NB4 (cell line): Measurements from ENCODE around the gene ADORA1.

Source experiments
- DNase-seq: peaks from one replicate; pipeline ENCODE4 v3.0.0; 2010; ENCODE audit warnings: low read depth
- H3K4me3 ChIP-seq: one replicate; pipeline ENCODE4 v1.5.1; 2011; ENCODE audit warnings: mild to moderate bottlenecking, low read depth, low read length, moderate library complexity
- MYC ChIP-seq: IDR thresholded peaks from 2 replicates; pipeline ENCODE4 v1.6.1; 2011; ENCODE audit warnings: low read depth, low read length
- POLR2A ChIP-seq: IDR thresholded peaks from 2 replicates; pipeline ENCODE4 v1.6.1; 2011; ENCODE audit warnings: mild to moderate bottlenecking; ENCODE audit not compliant: insufficient read length; ENCODE audit errors: extremely low read depth
- TF ChIP-seq, protein P1 (sequence below): IDR thresholded peaks from one replicate; pipeline ENCODE4 v1.5.1; 2012; ENCODE audit warnings: low read depth, low read length
- TF ChIP-seq, protein P2 (sequence below): IDR thresholded peaks from 2 replicates; pipeline ENCODE4 v1.6.1; 2011; ENCODE audit warnings: low read depth, low read length

Gene ADORA1

GRCh38 chr1:203186446-203187303 lies 59.1 kb downstream of the ADORA1 start, which contains the start of gene CHI3L1:
CHI3L1 (minus strand) TSS chr1:203186704; CDS start chr1:203186623, 81 bp downstream.
- TF ChIP-seq MYC (no peak), POLR2A (no peak)
- TF ChIP-seq, protein P1, sequence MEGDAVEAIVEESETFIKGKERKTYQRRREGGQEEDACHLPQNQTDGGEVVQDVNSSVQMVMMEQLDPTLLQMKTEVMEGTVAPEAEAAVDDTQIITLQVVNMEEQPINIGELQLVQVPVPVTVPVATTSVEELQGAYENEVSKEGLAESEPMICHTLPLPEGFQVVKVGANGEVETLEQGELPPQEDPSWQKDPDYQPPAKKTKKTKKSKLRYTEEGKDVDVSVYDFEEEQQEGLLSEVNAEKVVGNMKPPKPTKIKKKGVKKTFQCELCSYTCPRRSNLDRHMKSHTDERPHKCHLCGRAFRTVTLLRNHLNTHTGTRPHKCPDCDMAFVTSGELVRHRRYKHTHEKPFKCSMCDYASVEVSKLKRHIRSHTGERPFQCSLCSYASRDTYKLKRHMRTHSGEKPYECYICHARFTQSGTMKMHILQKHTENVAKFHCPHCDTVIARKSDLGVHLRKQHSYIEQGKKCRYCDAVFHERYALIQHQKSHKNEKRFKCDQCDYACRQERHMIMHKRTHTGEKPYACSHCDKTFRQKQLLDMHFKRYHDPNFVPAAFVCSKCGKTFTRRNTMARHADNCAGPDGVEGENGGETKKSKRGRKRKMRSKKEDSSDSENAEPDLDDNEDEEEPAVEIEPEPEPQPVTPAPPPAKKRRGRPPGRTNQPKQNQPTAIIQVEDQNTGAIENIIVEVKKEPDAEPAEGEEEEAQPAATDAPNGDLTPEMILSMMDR = no peak
- TF ChIP-seq, protein P2, sequence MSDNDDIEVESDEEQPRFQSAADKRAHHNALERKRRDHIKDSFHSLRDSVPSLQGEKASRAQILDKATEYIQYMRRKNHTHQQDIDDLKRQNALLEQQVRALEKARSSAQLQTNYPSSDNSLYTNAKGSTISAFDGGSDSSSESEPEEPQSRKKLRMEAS = peak; percentile 42; the same call in 1 of the 2 replicates
- peak; percentile 96 for DNase-seq

DNA sequence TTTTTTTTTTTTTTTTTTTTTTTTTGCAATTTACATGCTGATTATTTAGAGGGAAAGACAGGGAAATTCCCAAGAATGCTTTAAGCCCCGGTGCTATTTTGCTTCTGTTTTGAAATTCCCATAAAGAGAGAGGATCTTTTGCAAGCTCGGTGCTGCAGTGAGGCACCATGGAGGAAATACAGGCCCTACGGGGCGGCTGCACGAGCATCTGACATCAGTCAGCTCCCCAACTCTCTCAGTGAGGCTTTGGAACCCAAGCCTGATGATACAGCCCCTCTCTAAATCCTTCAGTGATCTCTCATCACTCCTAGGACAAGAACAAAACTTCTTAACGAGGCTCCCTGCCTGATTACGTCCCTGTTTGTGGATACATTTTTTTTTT lies 59.8 kb downstream of the ADORA1 start:
- TF ChIP-seq, protein P1 = no peak
- no peak for TF ChIP-seq MYC
- TF ChIP-seq POLR2A = no peak
- TF ChIP-seq, protein P2 = no peak
- no peak overlapping the region for H3K4me3 ChIP-seq
- DNase-seq = peak; percentile 58

More at GRCh38 chr1:203186446-203187303, 59.1 kb downstream of the ADORA1 start, which contains the start of gene CHI3L1:
- peak within 1 kb of the TSS; percentile 39 for H3K4me3 ChIP-seq

DNA sequence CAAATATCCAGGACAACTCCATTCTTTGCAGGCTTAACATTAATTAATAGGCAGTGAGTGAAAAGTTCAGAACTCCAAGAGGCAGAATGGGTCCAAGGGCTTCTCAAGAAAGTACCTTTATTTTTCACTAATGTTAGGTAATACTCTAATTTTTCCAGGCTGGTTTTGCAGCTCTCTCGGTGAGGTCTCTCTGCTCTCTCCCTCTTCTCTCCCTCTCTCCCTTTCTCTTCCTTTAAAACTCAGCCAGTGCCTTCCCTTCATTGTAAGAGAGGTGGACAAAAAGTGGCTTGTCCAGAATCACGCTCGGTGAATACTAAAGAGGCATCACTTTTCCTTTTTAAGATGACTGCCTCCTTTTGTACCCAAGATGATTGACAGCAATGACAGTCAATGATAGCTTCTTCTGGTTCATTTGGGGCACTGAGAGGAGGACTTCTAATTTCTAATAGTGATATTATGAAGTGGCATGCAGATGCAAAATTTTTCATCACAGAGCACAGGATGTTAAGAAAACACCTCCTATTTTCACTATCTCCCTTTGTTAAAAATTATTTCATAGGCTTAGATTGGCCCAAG lies 60.3 kb downstream of the ADORA1 start:
- TF ChIP-seq MYC = no peak
- no peak for TF ChIP-seq POLR2A
- TF ChIP-seq, protein P1 = no peak
- TF ChIP-seq, protein P2 = no peak
- DNase-seq = no peak
- H3K4me3 ChIP-seq = no peak overlapping the region

GRCh38 chr1:203188686-203189232 lies 61.2 kb downstream of the ADORA1 start:
- no peak overlapping the region for H3K4me3 ChIP-seq
- no peak for TF ChIP-seq MYC
- TF ChIP-seq POLR2A = no peak
- TF ChIP-seq, protein P1 = no peak
- TF ChIP-seq, protein P2 = no peak
- DNase-seq = peak; percentile 58

DNA sequence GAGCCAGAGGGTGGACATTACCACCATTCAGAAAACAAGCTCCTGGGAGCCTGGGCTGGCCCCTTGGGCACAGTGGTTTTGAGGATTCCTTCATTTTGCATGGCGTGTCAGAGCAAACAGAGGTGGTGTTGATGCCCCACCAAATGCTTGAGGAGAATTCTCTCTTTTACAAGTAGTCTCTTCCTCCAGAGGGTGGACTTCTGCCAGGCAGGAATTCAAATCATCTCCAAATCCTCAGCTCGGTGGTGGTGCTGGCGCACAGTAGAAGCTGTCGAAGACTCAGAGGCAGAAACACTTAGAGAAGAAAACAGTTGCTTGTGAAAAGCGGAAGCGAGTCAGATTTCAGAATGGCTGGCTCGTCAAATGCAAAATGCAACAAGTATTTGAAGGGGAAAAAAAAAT lies 62.4 kb downstream of the ADORA1 start:
- TF ChIP-seq POLR2A = no peak
- TF ChIP-seq, protein P1 = no peak
- TF ChIP-seq MYC = 0 out of 2 replicates have a peak, but pooled peaks have one; percentile 13
- TF ChIP-seq, protein P2 = peak; percentile 20; the same call in 1 of the 2 replicates
- H3K4me3 ChIP-seq = no peak overlapping the region
- DNase-seq = peak; percentile 78
